Midbrain (tissue), 1 donor: ENCODE results near the gene SPATA31E1.
"Not testable (repeated sequence)": the region's sequence is repeated elsewhere in the genome, so short reads cannot be mapped to it uniquely, and the experiment has no call there.

Source experiments
- DNase-seq: peaks from one replicate; lab custom pipeline; 2025; lab: John Stamatoyannopoulos, UW

SPATA31E1 gene

GRCh38 chr9:87886210-87886932 lies 3.7 kb downstream of the SPATA31E1 start:
- DNase-seq, result no peak

GRCh38 chr9:87886933-87887505 lies 4.3 kb downstream of the SPATA31E1 start:
- DNase-seq, result no peak

GRCh38 chr9:87887661-87888480 lies 5.2 kb downstream of the SPATA31E1 start:
- no peak for DNase-seq

- DNase-seq, result no peak
Observed at GRCh38 chr9:87888501-87888900, 5.8 kb downstream of the SPATA31E1 start.

GRCh38 chr9:87889065-87889881 lies 6.6 kb downstream of the SPATA31E1 start:
- DNase-seq, result no peak

- DNase-seq, result no peak
Observed at GRCh38 chr9:87889882-87890252, 7.2 kb downstream of the SPATA31E1 start.

GRCh38 chr9:87890837-87891236 lies 8.2 kb downstream of the SPATA31E1 start:
- DNase-seq, result no peak

- no peak for DNase-seq
Observed at GRCh38 chr9:87891754-87892153, 9.1 kb downstream of the SPATA31E1 start.

GRCh38 chr9:87892956-87893355 lies 10.3 kb downstream of the SPATA31E1 start:
- no peak for DNase-seq

- no peak for DNase-seq
Observed at GRCh38 chr9:87894998-87895625, 12.4 kb downstream of the SPATA31E1 start.

- no peak for DNase-seq
Observed at GRCh38 chr9:87896891-87897290, 14.2 kb downstream of the SPATA31E1 start.

- DNase-seq, result no peak
Observed at GRCh38 chr9:87898151-87898550, 15.5 kb downstream of the SPATA31E1 start.

- DNase-seq, result not testable (repeated sequence)
Observed at GRCh38 chr9:87902371-87902770, 19.7 kb downstream of the SPATA31E1 start.

GRCh38 chr9:87909310-87910041 lies 26.8 kb downstream of the SPATA31E1 start:
- DNase-seq, result no peak

GRCh38 chr9:87910821-87911220 lies 28.1 kb downstream of the SPATA31E1 start:
- no peak for DNase-seq

GRCh38 chr9:87917662-87918061 lies 35.0 kb downstream of the SPATA31E1 start, which contains the start of gene SPATA31C1:
Gene SPATA31C1, plus strand, starts transcription at chr9:87917962.
- DNase-seq, result not testable (repeated sequence)

- not testable (repeated sequence) for DNase-seq
Observed at GRCh38 chr9:87919013-87919412, 36.3 kb downstream of the SPATA31E1 start.

GRCh38 chr9:87921561-87921960 lies 38.9 kb downstream of the SPATA31E1 start:
- not testable (repeated sequence) for DNase-seq

- not testable (repeated sequence) for DNase-seq
Observed at GRCh38 chr9:87923012-87923411, 40.3 kb downstream of the SPATA31E1 start.

- not testable (repeated sequence) for DNase-seq
Observed at GRCh38 chr9:87924851-87925250, 42.2 kb downstream of the SPATA31E1 start.

- DNase-seq, result not testable (repeated sequence)
Observed at GRCh38 chr9:87929152-87929551, 46.5 kb downstream of the SPATA31E1 start.
